Endothelial cell of hepatic sinusoid (primary cell): ENCODE data around the gene LIMA1.
"Not testable (repeated sequence)": the region's sequence is repeated elsewhere in the genome, so short reads cannot be mapped to it uniquely, and the experiment has no call there.

Experiments used
- in situ Hi-C: cut with HindIII; loops from 2 replicates; pipeline ENCODE4 v1.10.0; 2017; ENCODE audit warnings: low sequenced_read_pairs

The LIMA1 gene

GRCh38 chr12:50283229-50283923 lies at the start of gene LIMA1:
Gene LIMA1, minus strand, starts transcription at chr12:50283520. Its CDS starts 34,769 bp downstream, at chr12:50248751.
- in situ Hi-C loops = loop anchor here (5.0 kb wide), 3 partner anchors 41 to 76 kb away; no protein-coding TSS in a partner anchor

GRCh38 chr12:50331745-50332144 lies 48.4 kb upstream of the LIMA1 start:
- in situ Hi-C loops = loop anchor here (5.0 kb wide), 1 partner anchor 106 kb away; no protein-coding TSS in a partner anchor

GRCh38 chr12:50328664-50329063 lies 45.3 kb upstream of the LIMA1 start:
- in situ Hi-C loops = not testable (repeated sequence)

- in situ Hi-C loops = no loop called here
Observed at GRCh38 chr12:50326590-50327284, 43.4 kb upstream of the LIMA1 start.

- in situ Hi-C loops = no loop called here
Observed at GRCh38 chr12:50325890-50326391, 42.6 kb upstream of the LIMA1 start.

GRCh38 chr12:50324770-50325169 lies 41.5 kb upstream of the LIMA1 start:
- in situ Hi-C loops = not testable (repeated sequence)

- in situ Hi-C loops = not testable (repeated sequence)
Observed at GRCh38 chr12:50324077-50324476, 40.8 kb upstream of the LIMA1 start.

GRCh38 chr12:50322206-50322605 lies 38.9 kb upstream of the LIMA1 start:
- in situ Hi-C loops = no loop called here

- in situ Hi-C loops = no loop called here
Observed at GRCh38 chr12:50317203-50317602, 33.9 kb upstream of the LIMA1 start.

- in situ Hi-C loops = no loop called here
Observed at GRCh38 chr12:50315803-50316202, 32.5 kb upstream of the LIMA1 start.

GRCh38 chr12:50314636-50315312 lies 31.5 kb upstream of the LIMA1 start:
- in situ Hi-C loops = no loop called here

- in situ Hi-C loops = not testable (repeated sequence)
Observed at GRCh38 chr12:50313971-50314370, 30.7 kb upstream of the LIMA1 start.

- in situ Hi-C loops = no loop called here
Observed at GRCh38 chr12:50313256-50313931, 30.1 kb upstream of the LIMA1 start.

GRCh38 chr12:50311858-50312609 lies 28.7 kb upstream of the LIMA1 start:
- in situ Hi-C loops = not testable (repeated sequence)

- in situ Hi-C loops = no loop called here
Observed at GRCh38 chr12:50309950-50310349, 26.6 kb upstream of the LIMA1 start.

- in situ Hi-C loops = no loop called here
Observed at GRCh38 chr12:50302686-50303085, 19.4 kb upstream of the LIMA1 start.

- in situ Hi-C loops = no loop called here
Observed at GRCh38 chr12:50297996-50298395, 14.7 kb upstream of the LIMA1 start.

- in situ Hi-C loops = no loop called here
Observed at GRCh38 chr12:50297027-50297426, 13.7 kb upstream of the LIMA1 start.

GRCh38 chr12:50296554-50296953 lies 13.2 kb upstream of the LIMA1 start:
- in situ Hi-C loops = no loop called here

- in situ Hi-C loops = no loop called here
Observed at GRCh38 chr12:50291377-50291776, 8.1 kb upstream of the LIMA1 start.
